Endodermal cell (in vitro differentiated cells): ENCODE results near the gene VRK2. TPM values are rescaled to one million over a fixed set of nuclear protein-coding genes. Genes with fewer than 3 reads are reported as not detected.

ENCODE experiments used
- DNase-seq: peaks from one replicate; pipeline ENCODE4 v3.0.0-alpha.2; 2017
- H3K27ac ChIP-seq: 2 replicates; pipeline ENCODE4 v1.5.1; 2013; ENCODE audit warnings: mild to moderate bottlenecking, low read depth, low read length, moderate library complexity
- H3K27me3 ChIP-seq: 2 replicates; pipeline ENCODE4 v1.6.1; 2013; ENCODE audit warnings: mild to moderate bottlenecking, low read length, moderate library complexity; ENCODE audit not compliant: insufficient read depth, control insufficient read depth, poor library complexity, severe bottlenecking
- H3K36me3 ChIP-seq: 2 replicates; pipeline ENCODE4 v1.7.0; 2013; ENCODE audit warnings: mild to moderate bottlenecking, low read length, moderate library complexity; ENCODE audit not compliant: control insufficient read depth, insufficient read depth
- H3K4me1 ChIP-seq: one replicate; pipeline ENCODE4 v1.7.0; 2013; ENCODE audit warnings: low read length; ENCODE audit not compliant: control insufficient read depth, insufficient read depth
- H3K4me3 ChIP-seq: 2 replicates; pipeline ENCODE4 v1.5.1; 2013; ENCODE audit warnings: mild to moderate bottlenecking, low read length, moderate library complexity
- H3K9ac ChIP-seq: 2 replicates; pipeline ENCODE4 v1.6.1; 2013; ENCODE audit warnings: mild to moderate bottlenecking, low read length, moderate library complexity; ENCODE audit not compliant: poor library complexity, severe bottlenecking; ENCODE audit errors: extremely low read depth
- H3K9me3 ChIP-seq: 2 replicates; pipeline ENCODE4 v1.6.1; 2013; ENCODE audit warnings: mild to moderate bottlenecking, low read length, moderate library complexity; ENCODE audit not compliant: control insufficient read depth
- H3K27ac Mint-ChIP-seq: 2 replicates; pipeline ENCODE4 v1.8.0; 2020; ENCODE audit warnings: mixed read lengths
- H3K27me3 Mint-ChIP-seq: 2 replicates; pipeline ENCODE4 v1.8.0; 2021; ENCODE audit warnings: mild to moderate bottlenecking, mixed read lengths; ENCODE audit not compliant: insufficient read depth
- H3K36me3 Mint-ChIP-seq: 2 replicates; pipeline ENCODE4 v1.8.0; 2020; ENCODE audit warnings: low read depth, mixed read lengths
- H3K4me1 Mint-ChIP-seq: 2 replicates; pipeline ENCODE4 v1.8.0; 2020; ENCODE audit warnings: mixed read lengths
- H3K4me3 Mint-ChIP-seq: 2 replicates; pipeline ENCODE4 v1.8.0; 2020; ENCODE audit warnings: mild to moderate bottlenecking, moderate library complexity, mixed read lengths
- H3K9me3 Mint-ChIP-seq: 2 replicates; pipeline ENCODE4 v1.8.0; 2020; ENCODE audit warnings: mild to moderate bottlenecking, mixed read lengths
- CTCF ChIP-seq: fragments of 200-600 bp; sonication (generic); conservative IDR thresholded peaks from 2 replicates; pipeline ENCODE4 v1.5.0; 2021; ENCODE audit warnings: antibody characterized with exemption, mild to moderate bottlenecking
- WGBS, 2 experiments: methylation state at CpG; one replicate each; pipeline versions ENCODE4 v1.1.5 to v1.1.7; 2013; ENCODE audit warnings: missing lambda C conversion rate in 2 of 2, mixed read lengths in 1 of 2; ENCODE audit not compliant: insufficient coverage in 1 of 2, insufficient read length in 1 of 2; 5-methylcytosine and 5-hydroxymethylcytosine counted together
- total RNA-seq, 2 donors: library from RNA; stranded (reverse); fragmentation: NEBNext Ultra II Directional in 1 of 2; extraction: Animal tissue kit (Norgen Biotek cat#: 25700) in 1 of 2; gene quantifications; 2 replicates in 1 of 2; 3 replicates in 1 of 2; pipeline ENCODE4 v1.2.1, GENCODE V29; 2021

The VRK2 gene
- total RNA-seq, 2 donors from 2014 or later: 27.3 to 33.3 TPM

- whole genome bisulfite sequencing, 2 experiments: 97 to 98% methylated on average over 3 of the region's 3 CpGs
- Mint-ChIP-seq H3K27me3 (no peaks in the 10 kb centered on the region), H3K9me3 (peaks cover 22% of the 10 kb centered on the region), H3K4me1 (no peaks in the 10 kb centered on the region), H3K27ac (no peak overlapping the region), H3K36me3 (peaks cover 37% of the 10 kb centered on the region), H3K4me3 (no peak overlapping the region)
- Histone ChIP-seq H3K36me3 (peaks cover 12% of the 10 kb centered on the region), H3K9me3 (peaks cover 10% of the 10 kb centered on the region), H3K4me1 (no peaks in the 10 kb centered on the region), H3K27ac (no peak overlapping the region), H3K9ac (no peak overlapping the region), H3K27me3 (no peaks in the 10 kb centered on the region), H3K4me3 (no peak overlapping the region)
- no peak for TF ChIP-seq CTCF
- DNase-seq: no peak
Observed at GRCh38 chr2:58122540-58122939, 75.9 kb downstream of the VRK2 start.

- no peak overlapping the region for H3K27ac ChIP-seq
- H3K36me3 ChIP-seq: peaks cover 14% of the 10 kb centered on the region
- no peak for TF ChIP-seq CTCF
- no peak overlapping the region for H3K27ac Mint-ChIP-seq
- H3K9ac ChIP-seq: no peak overlapping the region
- H3K4me1 ChIP-seq: no peaks in the 10 kb centered on the region
- DNase-seq: no peak
- H3K36me3 Mint-ChIP-seq: peaks cover 13% of the 10 kb centered on the region
- no peaks in the 10 kb centered on the region for H3K27me3 Mint-ChIP-seq
- H3K4me1 Mint-ChIP-seq: no peaks in the 10 kb centered on the region
- H3K9me3 Mint-ChIP-seq: no peaks in the 10 kb centered on the region
- H3K4me3 ChIP-seq: no peak overlapping the region
- H3K4me3 Mint-ChIP-seq: no peak overlapping the region
- WGBS, 2 experiments: 79% methylated on average over 3 of the region's 3 CpGs; no CpG with 5 or more reads in 1 of the 2 experiments
- no peaks in the 10 kb centered on the region for H3K9me3 ChIP-seq
- H3K27me3 ChIP-seq: no peaks in the 10 kb centered on the region
Observed at GRCh38 chr2:58127111-58127510, 80.5 kb downstream of the VRK2 start.

GRCh38 chr2:58130238-58130637, 83.6 kb downstream of the VRK2 start:
- no peaks in the 10 kb centered on the region for H3K4me1 Mint-ChIP-seq
- no peak for TF ChIP-seq CTCF
- Histone ChIP-seq H3K9me3 (no peaks in the 10 kb centered on the region), H3K4me1 (no peaks in the 10 kb centered on the region), H3K36me3 (peaks cover 9% of the 10 kb centered on the region), H3K4me3 (no peak overlapping the region), H3K27me3 (no peaks in the 10 kb centered on the region), H3K27ac (no peak overlapping the region), H3K9ac (no peak overlapping the region)
- no peaks in the 10 kb centered on the region for H3K9me3 Mint-ChIP-seq
- 100% methylated on average over 2 of the region's 2 CpGs; no CpG with 5 or more reads in 1 of the 2 experiments for WGBS, 2 experiments
- no peak for DNase-seq
- no peaks in the 10 kb centered on the region for H3K27me3 Mint-ChIP-seq
- H3K36me3 Mint-ChIP-seq: peaks cover 14% of the 10 kb centered on the region
- no peak overlapping the region for H3K4me3 Mint-ChIP-seq
- no peak overlapping the region for H3K27ac Mint-ChIP-seq
